Suprapubic skin (tissue), 3 donors: ENCODE data around the gene DDX51.

Source experiments
- CTCF ChIP-seq, 2 donors: fragments of 200-600 bp in 1 of 2; fragments of 450-650 bp in 1 of 2; sonication (generic) in 1 of 2; IDR thresholded peaks; one replicate each; pipeline ENCODE4 v1.5.1; 2016 to 2019; ENCODE audit warnings: antibody characterized with exemption in 2 of 2, mild to moderate bottlenecking in 1 of 2, moderate library complexity in 1 of 2
- POLR2A ChIP-seq, 2 donors: fragments of 450-650 bp; IDR thresholded peaks; one replicate each; pipeline ENCODE4 v1.6.1; 2017; ENCODE audit warnings: antibody characterized with exemption in 2 of 2, mild to moderate bottlenecking in 2 of 2, moderate library complexity in 2 of 2

- TF ChIP-seq POLR2A (IDR thresholded peaks at IDR 0.05) (no peak), CTCF (IDR thresholded peaks at IDR 0.05) (no peak)
Measured at GRCh38 chr12:132159555-132160003, 15.5 kb upstream of the DDX51 start.
